HG03378 (cell line): Measurements from ENCODE around the gene USP6.
"Not testable (repeated sequence)": the region's sequence is repeated elsewhere in the genome, so short reads cannot be mapped to it uniquely, and the experiment has no call there.

Experiments
- ATAC-seq: cut with Tn5 transposase; IDR thresholded peaks from one replicate; pipeline ENCODE4 v1.9.1; 2021; ENCODE audit warnings: mild to moderate bottlenecking, moderate library complexity; ENCODE audit not compliant: unreplicated experiment

The USP6 gene

DNA sequence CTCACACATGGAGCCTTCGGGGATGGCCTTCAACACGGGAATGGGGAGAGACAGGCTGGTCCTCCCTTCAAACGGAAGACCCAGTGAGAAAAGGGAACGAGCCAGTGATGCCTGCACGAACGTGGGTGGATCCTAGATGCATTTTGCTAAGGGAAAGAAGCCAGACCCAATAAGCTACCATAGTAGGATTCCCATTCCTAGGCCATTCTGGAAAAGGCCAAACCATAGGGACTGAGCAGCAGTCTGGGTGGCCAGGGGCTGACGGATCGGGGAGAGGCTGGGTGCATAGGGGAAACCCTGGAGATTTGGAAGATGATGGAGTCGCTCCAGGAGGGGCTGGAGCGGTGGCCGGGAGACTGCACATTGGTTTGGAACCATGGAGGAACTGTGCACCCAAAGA lies 18.7 kb downstream of the USP6 start:
- ATAC-seq, result not testable (repeated sequence)

DNA sequence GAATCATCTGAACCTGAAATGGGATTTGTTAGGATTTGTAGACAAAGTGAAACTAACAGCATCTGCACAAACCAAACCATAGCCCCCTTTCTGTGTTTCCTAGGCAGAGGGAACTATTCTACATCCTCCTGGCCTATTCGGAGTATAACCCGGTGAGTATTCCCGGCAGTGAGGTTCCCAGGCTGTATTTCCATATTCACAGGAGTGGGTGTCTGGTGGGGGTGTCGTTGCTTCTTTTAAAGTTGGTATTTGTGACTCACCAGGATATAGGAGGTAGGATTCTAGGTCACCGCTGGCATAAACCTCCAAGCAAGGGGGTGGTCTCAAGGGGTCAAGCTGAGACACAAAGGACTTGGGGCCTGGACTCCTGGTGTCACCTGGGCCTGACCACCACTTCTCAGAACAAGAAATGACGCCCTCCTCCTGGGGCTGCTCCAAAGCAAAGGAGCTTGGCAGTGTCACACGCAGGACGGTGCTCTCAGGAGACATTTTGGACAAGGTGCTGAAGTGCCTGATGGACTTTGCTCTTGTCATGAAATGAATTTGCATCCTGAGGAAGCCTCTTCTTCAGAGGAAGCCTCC lies 19.4 kb downstream of the USP6 start:
- not testable (repeated sequence) for ATAC-seq

DNA sequence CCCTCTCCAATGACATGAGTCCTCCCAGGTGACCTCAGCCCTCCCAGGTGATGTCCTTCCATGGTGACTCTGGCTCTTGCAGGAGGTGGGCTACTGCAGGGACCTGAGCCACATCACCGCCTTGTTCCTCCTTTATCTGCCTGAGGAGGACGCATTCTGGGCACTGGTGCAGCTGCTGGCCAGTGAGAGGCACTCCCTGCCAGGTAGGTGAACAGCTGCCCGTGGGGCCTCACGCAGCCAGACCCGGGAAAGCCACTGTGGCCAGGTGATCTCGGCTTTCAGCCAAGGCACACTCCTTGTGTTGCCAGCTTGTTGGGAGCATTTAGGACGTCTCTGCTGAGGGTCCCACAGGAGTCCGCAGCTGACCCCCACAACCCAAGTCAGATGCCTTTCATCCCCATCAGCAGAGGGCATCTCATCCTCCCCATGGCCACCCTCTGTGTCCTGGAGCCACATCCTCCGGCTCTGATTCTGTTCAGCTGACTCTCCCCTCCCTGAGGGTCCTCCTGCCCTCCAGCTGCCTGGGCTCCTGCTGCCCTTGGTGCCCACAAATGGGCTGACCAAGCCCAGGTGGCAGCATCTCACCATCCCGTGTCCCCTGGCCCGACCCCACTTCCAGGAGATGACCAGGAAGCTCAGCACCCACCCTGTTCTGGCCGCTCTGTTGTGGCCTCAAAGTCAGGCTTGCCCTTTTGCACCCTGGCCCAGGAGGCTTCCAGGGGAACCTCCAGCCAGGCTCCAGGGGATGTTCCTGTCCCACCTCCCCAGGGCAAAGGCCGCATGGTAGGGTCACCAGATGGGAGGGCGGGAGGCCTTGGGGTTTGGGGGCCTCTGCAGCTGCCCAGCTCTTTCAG lies 20.1 kb downstream of the USP6 start:
- no peak for ATAC-seq

DNA sequence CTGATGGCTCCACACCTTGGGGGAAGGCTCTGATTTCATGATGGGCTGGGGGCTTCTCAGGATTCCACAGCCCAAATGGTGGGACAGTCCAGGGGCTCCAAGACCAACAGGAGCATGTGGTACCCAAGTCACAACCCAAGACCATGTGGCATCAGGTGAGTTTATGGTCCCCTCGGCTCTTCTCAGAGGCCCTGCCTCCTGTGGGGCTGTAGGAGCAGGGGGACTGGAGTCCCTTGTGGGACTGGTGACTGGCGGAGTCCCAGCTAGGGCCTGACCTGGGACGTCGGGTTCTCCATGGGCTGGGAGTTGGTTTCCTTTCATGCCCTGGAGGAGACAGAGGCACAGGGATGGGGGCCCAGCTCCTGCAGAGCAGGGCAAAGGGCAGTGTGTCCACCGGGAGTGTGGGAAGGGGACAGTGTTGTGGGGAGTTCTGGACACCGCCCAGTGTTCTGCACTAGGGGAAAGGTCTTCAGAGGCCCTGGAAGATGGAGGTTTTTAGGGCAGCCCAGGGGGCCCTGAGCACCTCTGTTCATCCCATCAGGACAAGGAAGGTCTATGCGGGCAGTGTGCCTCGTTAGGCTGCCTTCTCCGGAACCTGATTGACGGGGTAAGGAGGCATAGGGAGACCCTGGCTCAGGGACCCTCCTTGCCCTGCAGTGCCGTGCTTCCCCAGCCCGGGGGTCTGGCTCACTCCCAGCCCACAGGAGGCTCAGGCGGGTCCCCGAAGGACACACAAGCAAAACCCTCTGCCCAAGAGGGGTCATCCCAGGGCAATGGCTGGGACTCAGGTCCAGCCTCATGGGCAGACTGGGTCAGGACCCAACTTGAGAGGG lies 21.0 kb downstream of the USP6 start:
- ATAC-seq, result not testable (repeated sequence)

DNA sequence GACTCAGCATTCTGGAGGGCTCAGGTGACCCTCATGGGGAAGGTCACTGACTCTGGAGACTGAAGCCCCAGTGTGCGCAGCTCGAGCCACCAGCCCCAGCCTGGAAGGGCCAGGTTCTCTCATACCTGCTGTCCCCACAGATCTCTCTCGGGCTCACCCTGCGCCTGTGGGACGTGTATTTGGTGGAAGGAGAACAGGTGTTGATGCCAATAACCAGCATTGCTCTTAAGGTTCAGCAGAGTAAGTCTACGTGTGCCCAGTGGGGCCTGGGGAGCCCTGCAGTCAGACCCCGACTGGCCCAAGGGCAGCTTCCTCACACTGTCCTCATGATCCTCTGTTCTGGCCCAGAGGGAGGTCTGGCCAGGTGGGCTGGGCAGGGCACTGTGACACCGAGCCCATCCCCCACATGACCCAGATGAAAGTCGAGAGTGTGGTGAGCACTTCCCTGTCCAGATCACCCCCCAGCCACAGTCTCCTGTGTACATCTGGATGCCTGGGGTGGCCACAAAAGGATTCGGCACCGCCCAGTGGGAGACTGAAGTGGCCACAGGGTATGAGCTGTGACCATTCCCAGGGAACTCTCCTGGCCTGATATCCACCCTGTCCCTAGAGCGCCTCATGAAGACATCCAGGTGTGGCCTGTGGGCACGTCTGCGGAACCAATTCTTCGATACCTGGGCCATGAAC lies 21.8 kb downstream of the USP6 start:
- ATAC-seq, result not testable (repeated sequence)

DNA sequence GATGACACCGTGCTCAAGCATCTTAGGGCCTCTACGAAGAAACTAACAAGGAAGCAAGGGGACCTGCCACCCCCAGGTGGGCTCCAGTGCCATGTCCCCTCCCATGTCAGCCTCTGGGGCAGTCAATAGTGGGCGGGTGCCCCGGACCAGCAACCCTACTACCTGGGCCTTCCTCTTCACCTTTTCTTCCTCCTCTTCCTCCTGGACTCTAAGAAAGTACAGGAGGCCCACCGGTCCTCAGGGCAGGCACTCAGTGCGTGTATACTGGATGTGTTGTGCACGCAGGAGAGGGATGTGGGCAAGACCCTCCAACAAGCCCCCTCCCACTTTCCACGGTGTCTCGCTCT lies 22.3 kb downstream of the USP6 start:
- ATAC-seq, result not testable (repeated sequence)

DNA sequence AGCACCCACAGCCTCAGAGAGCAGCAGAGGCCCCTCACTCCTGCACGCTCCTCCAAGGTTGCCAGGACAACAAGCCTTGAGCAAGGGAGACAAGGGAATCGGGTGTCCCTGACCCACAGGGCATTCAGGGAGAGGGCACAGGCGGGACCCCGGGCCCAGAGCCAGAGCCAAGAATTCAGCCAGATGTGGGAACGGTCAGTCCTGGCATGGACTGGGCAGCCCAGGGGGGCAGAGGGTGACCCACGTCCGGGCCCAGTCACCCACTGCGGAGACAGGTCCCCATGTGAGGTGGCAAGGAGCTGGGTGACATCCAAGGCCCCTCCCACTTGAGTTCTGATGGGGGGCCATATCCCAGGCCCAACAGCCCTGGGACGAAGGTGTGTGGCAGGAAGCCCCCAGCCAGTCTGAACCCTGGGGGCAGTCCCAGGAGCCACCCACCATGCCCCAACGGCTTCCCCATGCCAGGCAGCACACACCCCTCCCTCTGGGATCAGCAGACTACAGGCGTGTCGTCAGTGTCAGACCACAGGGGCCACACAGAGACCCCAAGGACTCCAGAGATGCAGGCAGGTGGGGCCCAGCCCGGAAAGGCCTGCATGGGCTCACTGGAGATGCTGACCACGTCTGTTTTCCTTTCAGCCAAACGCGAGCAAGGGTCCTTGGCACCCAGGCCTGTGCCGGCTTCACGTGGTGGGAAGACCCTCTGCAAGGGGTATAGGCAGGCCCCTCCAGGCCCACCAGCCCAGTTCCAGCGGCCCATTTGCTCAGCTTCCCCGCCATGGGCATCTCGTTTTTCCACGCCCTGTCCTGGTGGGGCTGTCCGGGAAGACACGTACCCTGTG lies 23.0 kb downstream of the USP6 start:
- ATAC-seq, result no peak

DNA sequence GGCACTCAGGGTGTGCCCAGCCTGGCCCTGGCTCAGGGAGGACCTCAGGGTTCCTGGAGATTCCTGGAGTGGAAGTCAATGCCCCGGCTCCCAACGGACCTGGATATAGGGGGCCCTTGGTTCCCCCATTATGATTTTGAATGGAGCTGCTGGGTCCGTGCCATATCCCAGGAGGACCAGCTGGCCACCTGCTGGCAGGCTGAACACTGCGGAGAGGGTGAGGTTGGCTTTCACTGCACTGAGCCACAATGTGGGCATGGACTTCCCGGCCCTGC lies 23.6 kb downstream of the USP6 start:
- no peak for ATAC-seq

DNA sequence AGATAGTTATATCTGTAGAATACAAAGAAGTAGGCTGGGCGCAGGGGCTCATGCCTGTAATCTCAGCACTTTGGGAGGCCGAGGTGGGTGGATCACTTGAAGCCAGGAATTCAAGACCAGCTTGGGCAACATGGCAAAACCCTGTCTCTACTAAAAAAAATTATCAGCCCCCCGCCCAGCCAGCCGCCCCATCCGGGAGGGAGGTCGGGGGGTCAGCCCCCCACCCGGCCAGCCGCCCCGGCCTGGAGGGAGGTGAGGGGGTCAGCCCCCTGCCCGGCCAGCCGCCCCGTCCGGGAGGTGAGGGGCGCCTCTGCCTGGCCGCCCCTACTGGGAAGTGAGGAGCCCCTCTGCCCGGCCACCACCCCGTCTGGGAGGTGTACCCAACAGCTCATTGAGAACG lies 27.0 kb downstream of the USP6 start:
- ATAC-seq, result not testable (repeated sequence)

DNA sequence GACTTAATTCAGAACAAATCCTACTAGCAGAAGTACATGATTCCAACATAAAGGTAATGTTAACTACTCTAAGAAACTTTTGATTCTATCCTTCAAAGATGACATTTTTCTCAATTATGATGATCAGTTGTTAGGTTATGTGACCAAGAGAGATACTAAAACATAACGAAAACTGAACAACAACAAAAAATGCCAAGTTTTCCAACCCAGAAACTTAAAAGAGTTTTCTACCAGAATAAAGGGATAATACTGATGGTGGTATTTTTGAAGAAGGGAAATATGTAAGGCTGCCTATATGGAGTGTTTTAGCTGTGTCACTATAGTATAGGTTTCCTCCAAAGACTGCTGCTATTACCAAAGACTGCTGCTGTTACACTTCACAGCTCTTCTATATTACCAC lies 30.3 kb downstream of the USP6 start:
- not testable (repeated sequence) for ATAC-seq

DNA sequence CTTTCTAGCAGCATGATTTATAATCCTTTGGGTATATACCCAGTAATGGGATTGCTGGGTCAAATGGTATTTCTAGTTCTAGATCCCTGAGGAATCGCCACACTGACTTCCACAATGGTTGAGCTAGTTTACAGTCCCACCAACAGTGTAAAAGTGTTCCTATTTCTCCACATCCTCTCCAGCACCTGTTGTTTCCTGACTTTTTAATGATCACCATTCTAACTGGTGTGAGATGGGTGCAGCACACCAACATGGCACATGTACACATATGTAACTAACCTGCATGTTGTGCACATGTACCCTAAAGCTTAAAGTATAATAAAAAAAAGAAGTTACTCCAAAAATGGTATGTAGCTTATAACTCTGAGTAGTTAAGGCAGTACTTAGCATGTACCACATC lies 44.9 kb downstream of the USP6 start:
- ATAC-seq, result not testable (repeated sequence)

DNA sequence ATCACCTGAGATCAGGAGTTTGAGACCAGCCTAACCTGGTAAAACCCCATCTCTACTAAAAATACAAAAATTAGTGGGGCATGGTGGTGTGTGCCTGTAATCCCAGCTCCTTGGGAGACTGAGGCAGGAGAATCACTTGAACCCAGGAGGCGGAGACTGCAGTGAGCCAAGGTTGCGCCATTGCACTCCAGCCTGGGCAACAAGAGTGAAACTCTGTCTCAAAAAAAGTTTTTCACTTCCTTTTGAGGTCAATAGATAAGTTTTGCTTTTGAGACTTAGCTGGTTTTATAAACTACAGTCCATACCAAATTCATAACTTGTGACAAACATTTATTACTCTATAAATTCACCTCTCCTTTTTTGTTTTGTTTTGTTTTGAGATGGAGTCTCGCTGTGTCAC lies 46.0 kb downstream of the USP6 start:
- not testable (repeated sequence) for ATAC-seq

DNA sequence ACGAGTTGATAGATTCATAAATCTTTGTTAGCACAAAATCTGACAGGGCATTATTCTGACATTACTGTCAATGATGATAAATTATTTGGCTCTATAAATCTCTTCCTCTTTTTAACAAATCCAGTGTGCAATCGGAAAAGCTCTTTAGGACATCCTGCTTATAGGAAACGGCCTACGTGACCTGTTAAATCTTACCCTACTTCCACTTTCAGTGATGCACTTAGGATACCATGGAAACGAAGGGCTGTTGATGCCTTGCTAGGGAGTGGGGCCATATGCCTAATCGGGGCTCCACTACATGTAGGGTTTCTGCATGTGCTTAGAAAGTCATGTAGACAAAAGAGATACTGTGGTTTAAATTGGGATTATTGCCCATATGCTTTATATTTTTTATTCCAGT lies 48.6 kb downstream of the USP6 start:
- no peak for ATAC-seq

DNA sequence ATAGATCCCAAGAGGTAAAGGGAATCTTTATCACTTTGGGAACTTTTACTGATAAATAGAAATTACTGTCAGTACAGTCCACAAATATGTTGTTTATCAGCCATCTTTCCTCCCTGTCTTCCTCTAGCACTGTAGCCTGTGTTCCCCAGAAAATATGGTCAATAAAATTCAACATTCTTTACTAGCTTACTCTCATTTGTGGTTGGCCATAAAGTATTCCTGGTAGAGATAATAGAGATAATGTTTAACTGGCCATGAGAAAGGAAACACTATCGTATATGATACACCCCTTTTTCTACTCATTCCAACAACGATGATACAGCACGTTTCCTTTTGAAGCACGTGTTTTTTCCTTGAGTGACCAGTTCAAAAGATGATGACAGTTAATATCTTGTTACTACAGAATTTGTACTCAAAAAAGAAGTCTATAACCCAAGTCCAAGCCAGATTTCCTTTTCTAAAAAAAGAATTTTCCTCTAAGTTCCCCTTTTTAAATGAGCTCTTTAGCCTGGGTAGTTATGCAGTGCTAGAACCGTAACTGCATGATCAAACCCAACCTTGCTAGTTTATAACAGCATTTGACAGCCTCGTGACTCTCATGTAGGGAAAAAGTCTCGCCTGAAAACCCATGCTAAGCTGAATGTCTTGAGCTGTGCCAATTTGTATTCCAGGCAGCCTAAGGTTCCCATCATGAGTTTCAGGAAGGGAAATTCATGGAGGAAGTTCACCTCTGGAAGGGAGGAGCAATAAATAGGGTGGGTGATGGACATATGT lies 50.1 kb downstream of the USP6 start:
- ATAC-seq, result not testable (repeated sequence)

DNA sequence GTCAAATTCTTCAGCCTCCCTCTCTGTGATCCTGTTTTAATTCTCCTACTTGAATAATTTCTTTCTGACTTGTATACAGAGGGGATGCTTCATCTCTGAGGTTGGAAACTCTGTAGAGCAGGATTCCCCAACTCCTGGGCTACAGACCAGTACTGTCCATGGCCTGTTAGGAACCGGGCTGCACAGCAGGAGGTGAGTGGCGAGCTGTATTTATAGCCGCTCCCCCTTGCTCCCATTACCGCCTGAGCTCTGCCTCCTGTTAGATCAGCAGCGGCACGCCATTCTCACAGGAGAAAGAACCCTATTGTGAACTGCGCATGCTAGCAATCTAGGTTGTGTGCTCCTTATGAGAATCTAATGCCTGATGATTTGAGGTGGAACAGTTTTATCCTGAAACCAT lies 59.2 kb downstream of the USP6 start:
- ATAC-seq, result not testable (repeated sequence)

DNA sequence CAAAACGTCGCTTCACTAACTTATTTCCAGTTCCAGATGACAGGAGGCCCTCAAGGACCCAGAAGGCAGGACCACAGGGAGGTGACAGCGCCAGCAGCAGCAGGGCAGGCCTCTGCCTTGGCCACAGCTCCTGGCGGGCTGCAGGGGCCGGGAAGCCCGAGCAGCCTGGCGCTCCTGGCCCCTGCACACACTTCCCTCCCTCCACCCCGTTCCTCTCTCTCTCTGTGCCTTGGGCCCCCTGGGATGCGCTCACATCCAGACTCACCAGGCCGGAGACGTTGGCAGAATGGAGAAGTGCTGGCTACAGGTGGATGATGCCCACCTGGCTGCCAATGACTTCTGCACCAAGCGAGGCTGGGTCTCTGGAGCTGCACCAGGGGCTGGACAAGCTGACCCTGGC lies 63.2 kb downstream of the USP6 start:
- ATAC-seq, result no peak

DNA sequence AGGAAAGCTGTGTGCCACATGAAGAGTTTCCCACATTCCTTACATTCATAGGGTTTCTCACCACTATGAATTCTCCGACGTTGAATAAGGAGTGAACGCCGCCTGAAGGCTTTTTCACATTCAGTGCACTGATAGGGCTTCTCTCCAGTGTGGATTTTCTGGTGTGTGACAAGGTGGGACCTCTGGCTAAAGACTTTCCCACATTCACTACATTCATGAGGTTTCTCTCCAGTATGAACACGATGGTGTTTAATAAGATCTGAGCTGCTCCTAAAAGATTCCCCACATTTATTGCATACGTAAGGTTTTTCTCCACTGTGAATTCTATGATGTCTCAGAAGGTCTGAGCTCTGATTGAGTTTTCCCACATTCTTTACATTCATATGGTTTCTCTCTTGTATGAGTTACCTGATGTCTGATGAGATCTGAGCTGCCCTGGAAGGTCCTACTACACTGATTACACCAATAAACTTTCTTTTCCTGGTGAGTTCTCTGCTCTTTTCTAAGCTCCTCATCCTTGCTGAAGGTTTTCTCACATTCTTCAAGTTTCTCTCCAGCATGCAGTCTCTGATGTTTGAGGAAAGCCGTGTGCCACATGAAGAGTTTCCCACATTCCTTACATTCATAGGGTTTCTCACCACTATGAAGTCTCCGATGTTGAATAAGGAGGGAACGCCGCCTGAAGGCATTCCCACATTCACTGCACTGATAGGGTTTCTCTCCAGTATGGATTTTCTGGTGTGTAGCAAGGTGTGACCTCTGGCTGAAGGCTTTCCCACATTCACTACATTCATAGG lies 65.9 kb downstream of the USP6 start:
- no peak for ATAC-seq

DNA sequence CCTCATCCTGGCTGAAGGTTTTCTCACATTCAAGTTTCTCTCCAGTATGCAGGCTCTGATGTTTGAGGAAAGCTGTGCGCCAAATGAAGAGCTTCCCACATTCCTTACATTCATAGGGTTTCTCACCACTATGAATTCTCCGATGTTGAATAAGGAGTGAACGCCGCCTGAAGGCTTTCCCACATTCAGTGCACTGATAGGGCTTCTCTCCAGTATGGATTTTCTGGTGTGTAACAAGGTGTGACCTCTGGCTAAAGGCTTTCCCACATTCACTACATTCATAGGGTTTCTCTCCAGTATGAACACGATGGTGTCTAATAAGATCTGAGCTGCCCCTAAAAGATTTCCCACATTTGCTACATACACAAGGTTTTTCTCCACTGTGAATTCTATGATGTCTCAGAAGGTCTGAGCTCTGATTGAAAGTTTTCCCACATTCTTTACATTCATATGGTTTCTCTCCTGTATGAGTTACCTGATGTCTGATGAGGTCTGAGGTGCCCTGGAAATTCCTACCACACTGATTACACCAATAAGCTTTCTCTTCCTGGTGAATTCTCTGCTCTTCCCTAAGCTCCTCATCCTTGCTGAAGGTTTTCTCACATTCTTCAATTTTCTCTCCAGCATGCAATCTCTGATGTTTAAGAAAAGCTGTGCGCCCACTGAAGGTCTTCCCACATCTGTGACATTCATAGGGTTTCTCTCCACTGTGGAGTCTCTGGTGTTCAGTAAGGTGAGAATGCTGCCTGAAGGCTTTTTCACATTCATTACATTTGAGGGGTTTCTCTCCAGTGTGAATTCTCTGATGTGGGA lies 67.0 kb downstream of the USP6 start:
- no peak for ATAC-seq
